ENCODE results near the gene FAM174C.

Gene FAM174C

DNA sequence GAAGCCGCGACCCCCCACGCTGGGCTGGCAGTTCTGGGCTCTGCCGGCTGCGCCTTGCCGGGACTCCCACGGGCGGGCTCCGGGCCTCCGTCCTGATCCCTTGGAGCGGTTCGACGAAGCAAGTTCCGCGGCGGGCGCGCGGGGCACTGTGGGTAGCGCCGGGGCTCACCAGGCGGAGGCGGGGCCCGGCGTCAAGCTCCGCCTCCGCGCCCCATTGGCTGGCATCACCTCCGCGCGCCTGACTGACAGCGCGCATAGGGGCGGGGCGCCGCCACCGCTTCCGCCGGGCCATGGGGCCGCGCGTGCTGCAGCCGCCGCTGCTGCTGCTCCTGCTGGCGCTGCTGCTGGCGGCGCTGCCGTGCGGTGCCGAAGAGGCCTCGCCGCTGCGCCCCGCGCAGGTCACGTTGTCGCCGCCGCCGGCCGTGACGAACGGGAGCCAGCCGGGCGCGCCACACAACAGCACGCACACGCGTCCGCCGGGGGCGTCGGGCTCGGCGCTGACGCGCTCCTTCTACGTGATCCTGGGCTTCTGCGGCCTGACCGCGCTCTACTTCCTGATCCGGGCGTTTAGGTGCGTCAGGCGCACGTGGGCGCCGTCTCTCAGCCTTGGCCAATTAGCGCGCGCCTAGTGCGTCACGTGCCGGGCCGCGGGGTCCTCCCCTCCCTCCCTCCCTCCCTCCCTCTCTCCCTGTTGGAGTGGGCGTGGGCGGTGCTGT, at the start of gene FAM174C:
TSS of gene FAM174C (plus strand) at position 271 of the 716 bp plus-strand sequence. CDS start at position 291, 20 bp downstream.
- Histone ChIP-seq H3K9ac (ENCODE audit: low read depth in 1 of 2, low read length in 2 of 2) (peak within 1 kb of the TSS; percentile 88 to 94), H3K27me3 (ENCODE audit: control insufficient read depth in 2 of 2, insufficient read depth in 2 of 2, low read length in 2 of 2) (no peaks in the 10 kb centered on the region), H3K9me3 (ENCODE audit: control insufficient read depth in 2 of 2, low read length in 2 of 2) (no peaks in the 10 kb centered on the region), H3K36me3 (ENCODE audit: control insufficient read depth in 2 of 2, insufficient read depth in 2 of 2, low read length in 2 of 2) (peaks cover 48 to 53% of the 10 kb centered on the region in 2 donors), H3K4me3 (ENCODE audit: low read length in 2 of 2) (peak within 1 kb of the TSS; percentile 78 to 85), H3K27ac (ENCODE audit: low read depth in 2 of 2, low read length in 2 of 2) (peak within 1 kb of the TSS; percentile 99 to 100), H3K4me1 (ENCODE audit: control insufficient read depth in 2 of 2, insufficient read depth in 2 of 2, low read length in 2 of 2) (peaks cover 53 to 61% of the 10 kb centered on the region in 2 donors)

DNA sequence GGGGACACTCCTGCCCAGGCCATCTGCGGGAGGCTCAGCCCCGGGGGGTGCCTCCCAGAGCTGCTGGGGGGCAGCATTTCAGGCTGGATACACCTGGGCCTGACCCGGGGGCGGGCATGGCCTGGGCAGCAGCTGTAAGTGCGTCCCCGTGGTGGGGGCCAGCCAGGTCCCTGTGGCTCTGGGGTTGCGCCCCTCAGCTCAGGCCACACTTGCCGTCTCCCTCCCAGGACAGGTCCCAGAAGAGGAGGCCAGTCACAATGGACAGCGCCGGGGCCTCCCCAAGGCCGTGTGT, 49.2 kb upstream of the FAM174C start:
- Histone ChIP-seq H3K27me3 (ENCODE audit: control insufficient read depth in 2 of 2, insufficient read depth in 2 of 2, low read length in 2 of 2) (no peaks in the 10 kb centered on the region), H3K9ac (ENCODE audit: low read depth in 1 of 2, low read length in 2 of 2) (no peak overlapping the region), H3K4me3 (ENCODE audit: low read length in 2 of 2) (no peak overlapping the region), H3K9me3 (ENCODE audit: control insufficient read depth in 2 of 2, low read length in 2 of 2) (no peaks in the 10 kb centered on the region), H3K4me1 (ENCODE audit: control insufficient read depth in 2 of 2, insufficient read depth in 2 of 2, low read length in 2 of 2) (no peaks in the 10 kb centered on the region), H3K36me3 (ENCODE audit: control insufficient read depth in 2 of 2, insufficient read depth in 2 of 2, low read length in 2 of 2) (peaks cover 14 to 19% of the 10 kb centered on the region in 2 donors), H3K27ac (ENCODE audit: low read depth in 2 of 2, low read length in 2 of 2) (no peak overlapping the region)

DNA sequence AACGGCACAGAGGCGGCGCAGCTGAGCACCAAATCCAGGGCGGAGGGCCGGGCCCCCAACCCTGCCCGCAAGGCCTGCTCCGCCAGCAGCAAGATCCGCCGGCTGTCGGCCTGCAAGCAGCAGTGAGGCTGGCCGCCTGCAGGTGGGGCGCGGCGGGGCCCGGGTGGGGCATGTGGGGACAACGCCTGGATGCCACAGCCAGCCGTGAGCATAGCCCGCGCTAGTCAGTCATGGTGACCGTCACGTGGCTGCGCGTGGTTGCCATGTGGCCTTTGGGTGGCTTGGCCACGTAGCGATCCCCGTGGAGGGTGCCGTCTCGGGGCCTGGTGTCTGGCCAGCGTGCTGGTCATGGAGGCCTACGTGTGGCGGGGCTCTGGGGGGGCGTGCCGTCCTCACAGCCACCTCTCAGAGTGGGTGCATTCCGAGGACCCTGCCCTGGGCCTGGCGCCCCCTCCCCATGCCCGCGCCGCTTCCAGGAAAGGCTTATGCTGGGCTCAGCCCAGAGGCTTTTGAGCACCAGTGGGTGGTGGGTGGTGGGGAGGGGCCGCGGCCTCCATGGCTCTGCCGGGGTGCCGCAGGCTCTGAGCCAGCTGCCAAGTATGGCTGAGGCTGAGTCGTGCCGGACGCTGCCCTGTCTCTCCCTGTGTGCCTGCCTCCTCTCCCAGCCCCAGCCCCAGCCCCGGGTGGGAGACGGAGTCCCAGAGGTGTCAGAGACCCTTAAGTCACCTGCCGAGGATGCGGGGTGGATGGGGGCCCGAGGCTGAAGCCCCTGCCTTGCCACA, 48.6 kb upstream of the FAM174C start:
- H3K9ac ChIP-seq (ENCODE audit: low read depth in 1 of 2, low read length in 2 of 2): no peak overlapping the region
- H3K4me3 ChIP-seq (ENCODE audit: low read length in 2 of 2): no peak overlapping the region
- no peaks in the 10 kb centered on the region for H3K9me3 ChIP-seq (ENCODE audit: control insufficient read depth in 2 of 2, low read length in 2 of 2)
- H3K27ac ChIP-seq (ENCODE audit: low read depth in 2 of 2, low read length in 2 of 2): no peak overlapping the region
- H3K36me3 ChIP-seq (ENCODE audit: control insufficient read depth in 2 of 2, insufficient read depth in 2 of 2, low read length in 2 of 2): peaks cover 14 to 19% of the 10 kb centered on the region in 2 donors
- H3K4me1 ChIP-seq (ENCODE audit: control insufficient read depth in 2 of 2, insufficient read depth in 2 of 2, low read length in 2 of 2): no peaks in the 10 kb centered on the region
- H3K27me3 ChIP-seq (ENCODE audit: control insufficient read depth in 2 of 2, insufficient read depth in 2 of 2, low read length in 2 of 2): no peaks in the 10 kb centered on the region

GRCh38 chr19:1227304-1228054, 47.9 kb upstream of the FAM174C start:
- Histone ChIP-seq H3K9ac (ENCODE audit: low read depth in 1 of 2, low read length in 2 of 2) (no peak overlapping the region), H3K9me3 (ENCODE audit: control insufficient read depth in 2 of 2, low read length in 2 of 2) (no peaks in the 10 kb centered on the region), H3K27ac (ENCODE audit: low read depth in 2 of 2, low read length in 2 of 2) (no peak overlapping the region), H3K36me3 (ENCODE audit: control insufficient read depth in 2 of 2, insufficient read depth in 2 of 2, low read length in 2 of 2) (peaks cover 14 to 19% of the 10 kb centered on the region in 2 donors), H3K4me1 (ENCODE audit: control insufficient read depth in 2 of 2, insufficient read depth in 2 of 2, low read length in 2 of 2) (peaks cover 0 to 2% of the 10 kb centered on the region in 2 donors), H3K27me3 (ENCODE audit: control insufficient read depth in 2 of 2, insufficient read depth in 2 of 2, low read length in 2 of 2) (no peaks in the 10 kb centered on the region), H3K4me3 (ENCODE audit: low read length in 2 of 2) (no peak overlapping the region)

- Histone ChIP-seq H3K9ac (ENCODE audit: low read depth in 1 of 2, low read length in 2 of 2) (no peak overlapping the region), H3K27me3 (ENCODE audit: control insufficient read depth in 2 of 2, insufficient read depth in 2 of 2, low read length in 2 of 2) (no peaks in the 10 kb centered on the region), H3K4me1 (ENCODE audit: control insufficient read depth in 2 of 2, insufficient read depth in 2 of 2, low read length in 2 of 2) (peaks cover 7 to 11% of the 10 kb centered on the region in 2 donors), H3K27ac (ENCODE audit: low read depth in 2 of 2, low read length in 2 of 2) (no peak overlapping the region), H3K4me3 (ENCODE audit: low read length in 2 of 2) (no peak overlapping the region), H3K36me3 (ENCODE audit: control insufficient read depth in 2 of 2, insufficient read depth in 2 of 2, low read length in 2 of 2) (peaks cover 8 to 10% of the 10 kb centered on the region in 2 donors), H3K9me3 (ENCODE audit: control insufficient read depth in 2 of 2, low read length in 2 of 2) (no peaks in the 10 kb centered on the region)
Observed at GRCh38 chr19:1228161-1228957, 47.0 kb upstream of the FAM174C start.

- no peak overlapping the region for H3K4me3 ChIP-seq (ENCODE audit: low read length in 2 of 2)
- no peaks in the 10 kb centered on the region for H3K9me3 ChIP-seq (ENCODE audit: control insufficient read depth in 2 of 2, low read length in 2 of 2)
- peaks cover 5% of the 10 kb centered on the region in 2 donors for H3K36me3 ChIP-seq (ENCODE audit: control insufficient read depth in 2 of 2, insufficient read depth in 2 of 2, low read length in 2 of 2)
- H3K9ac ChIP-seq (ENCODE audit: low read depth in 1 of 2, low read length in 2 of 2): no peak overlapping the region
- H3K27ac ChIP-seq (ENCODE audit: low read depth in 2 of 2, low read length in 2 of 2): no peak overlapping the region
- H3K27me3 ChIP-seq (ENCODE audit: control insufficient read depth in 2 of 2, insufficient read depth in 2 of 2, low read length in 2 of 2): peaks cover 0 to 8% of the 10 kb centered on the region in 2 donors
- H3K4me1 ChIP-seq (ENCODE audit: control insufficient read depth in 2 of 2, insufficient read depth in 2 of 2, low read length in 2 of 2): peaks cover 7 to 13% of the 10 kb centered on the region in 2 donors
Observed at GRCh38 chr19:1229056-1229923, 46.0 kb upstream of the FAM174C start.

GRCh38 chr19:1229924-1230782, 45.2 kb upstream of the FAM174C start:
- H3K36me3 ChIP-seq (ENCODE audit: control insufficient read depth in 2 of 2, insufficient read depth in 2 of 2, low read length in 2 of 2): peaks cover 0 to 5% of the 10 kb centered on the region in 2 donors
- no peak overlapping the region for H3K27ac ChIP-seq (ENCODE audit: low read depth in 2 of 2, low read length in 2 of 2)
- H3K4me1 ChIP-seq (ENCODE audit: control insufficient read depth in 2 of 2, insufficient read depth in 2 of 2, low read length in 2 of 2): peaks cover 7 to 13% of the 10 kb centered on the region in 2 donors
- no peaks in the 10 kb centered on the region for H3K9me3 ChIP-seq (ENCODE audit: control insufficient read depth in 2 of 2, low read length in 2 of 2)
- no peak overlapping the region for H3K4me3 ChIP-seq (ENCODE audit: low read length in 2 of 2)
- H3K9ac ChIP-seq (ENCODE audit: low read depth in 1 of 2, low read length in 2 of 2): no peak overlapping the region
- peaks cover 0 to 17% of the 10 kb centered on the region in 2 donors for H3K27me3 ChIP-seq (ENCODE audit: control insufficient read depth in 2 of 2, insufficient read depth in 2 of 2, low read length in 2 of 2)

- H3K4me3 ChIP-seq (ENCODE audit: low read length in 2 of 2): no peak overlapping the region
- H3K36me3 ChIP-seq (ENCODE audit: control insufficient read depth in 2 of 2, insufficient read depth in 2 of 2, low read length in 2 of 2): peaks cover 0 to under 1% of the 10 kb centered on the region in 2 donors
- H3K9ac ChIP-seq (ENCODE audit: low read depth in 1 of 2, low read length in 2 of 2): no peak overlapping the region
- H3K9me3 ChIP-seq (ENCODE audit: control insufficient read depth in 2 of 2, low read length in 2 of 2): no peaks in the 10 kb centered on the region
- H3K27ac ChIP-seq (ENCODE audit: low read depth in 2 of 2, low read length in 2 of 2): no peak overlapping the region
- H3K27me3 ChIP-seq (ENCODE audit: control insufficient read depth in 2 of 2, insufficient read depth in 2 of 2, low read length in 2 of 2): peaks cover 0 to 25% of the 10 kb centered on the region in 2 donors
- H3K4me1 ChIP-seq (ENCODE audit: control insufficient read depth in 2 of 2, insufficient read depth in 2 of 2, low read length in 2 of 2): peaks cover 7 to 13% of the 10 kb centered on the region in 2 donors
Observed at GRCh38 chr19:1230783-1231489, 44.4 kb upstream of the FAM174C start.
